Left colon (tissue), 2 donors: ENCODE results near the gene CYP2A13. TPM values are rescaled to one million over a fixed set of nuclear protein-coding genes. Genes with fewer than 3 reads are reported as not detected.
A peak's percentile ranks its signal among the peaks of the same experiment; 100 is the strongest.
"Not testable (repeated sequence)": the region's sequence is repeated elsewhere in the genome, so short reads cannot be mapped to it uniquely, and the experiment has no call there.

ENCODE experiments used
- ATAC-seq: fragments of 200-7000 bp; cut with Tn5 transposase; one replicate; pipeline ENCODE4 v1.9.1; 2020; ENCODE audit warnings: mild to moderate bottlenecking, moderate library complexity
- DNase-seq, 2 donors: peaks; one replicate each; pipeline ENCODE4 v3.0.0-alpha.2; 2020
- intact Hi-C, 2 donors: fragments of 100-400 bp; cut with DNase I in 1 of 2; cut with micrococcal nuclease in 1 of 2; formaldehyde crosslinking; loops; one replicate each; pipeline versions ENCODE4 v1.11.2 to v1.14.0; 2022; cut with DNase I, micrococcal nuclease
- long read RNA-seq: library from polyadenylated mRNA; unstranded; transcript quantifications from one replicate; pipeline ENCODE4 v2.0.0, GENCODE V29; 2021
- total RNA-seq, 2 donors: library from RNA; stranded (reverse); fragmentation: NEBNext Ultra II Directional; extraction: Animal tissue kit (Norgen Biotek cat#: 25700); gene quantifications; one replicate each; pipeline ENCODE4 v1.2.1, GENCODE V29; 2021
- donor health status: DM: no; HTN: no; CAD: no.
- donor health status: DM: yes; HTN: yes; CAD: no.

The CYP2A13 gene, protein sequence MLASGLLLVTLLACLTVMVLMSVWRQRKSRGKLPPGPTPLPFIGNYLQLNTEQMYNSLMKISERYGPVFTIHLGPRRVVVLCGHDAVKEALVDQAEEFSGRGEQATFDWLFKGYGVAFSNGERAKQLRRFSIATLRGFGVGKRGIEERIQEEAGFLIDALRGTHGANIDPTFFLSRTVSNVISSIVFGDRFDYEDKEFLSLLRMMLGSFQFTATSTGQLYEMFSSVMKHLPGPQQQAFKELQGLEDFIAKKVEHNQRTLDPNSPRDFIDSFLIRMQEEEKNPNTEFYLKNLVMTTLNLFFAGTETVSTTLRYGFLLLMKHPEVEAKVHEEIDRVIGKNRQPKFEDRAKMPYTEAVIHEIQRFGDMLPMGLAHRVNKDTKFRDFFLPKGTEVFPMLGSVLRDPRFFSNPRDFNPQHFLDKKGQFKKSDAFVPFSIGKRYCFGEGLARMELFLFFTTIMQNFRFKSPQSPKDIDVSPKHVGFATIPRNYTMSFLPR
- total RNA-seq, result not detected
- long read RNA-seq, result 0 reads

DNA sequence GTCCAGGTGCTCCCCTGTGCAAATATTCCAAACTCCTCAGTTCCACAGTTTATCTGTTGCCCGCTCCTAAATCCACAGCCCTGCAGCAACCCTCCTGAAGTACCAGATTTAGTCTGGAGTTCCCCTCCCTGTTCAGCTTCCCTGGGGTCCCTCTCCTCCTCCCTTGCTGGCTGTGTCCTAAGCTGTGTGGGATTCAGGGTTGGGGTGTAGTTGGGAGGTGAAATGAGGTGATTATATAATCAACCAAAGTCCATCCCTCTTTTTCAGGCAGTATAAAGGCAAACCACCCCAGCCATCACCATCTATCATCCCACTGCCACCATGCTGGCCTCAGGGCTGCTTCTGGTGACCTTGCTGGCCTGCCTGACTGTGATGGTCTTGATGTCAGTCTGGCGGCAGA is at the start of gene CYP2A13:
TSS of gene CYP2A13 (plus strand) at position 301 of the 400 bp plus-strand sequence. CDS start at position 322, 21 bp downstream.
- intact Hi-C loops, result no loop called here
- DNase-seq, result no peak
- ATAC-seq, result no peak

- no peak for ATAC-seq
- DNase-seq, result no peak
- intact Hi-C loops, result no loop called here
Measured at GRCh38 chr19:41039806-41040205, 48.4 kb upstream of the CYP2A13 start.

- ATAC-seq, result peak; percentile 51
- DNase-seq, intact Hi-C loops: not testable (repeated sequence)
Measured at GRCh38 chr19:41045095-41045494, 43.2 kb upstream of the CYP2A13 start.

GRCh38 chr19:41050426-41050825 is 37.8 kb upstream of the CYP2A13 start:
- intact Hi-C loops, result no loop called here

DNA sequence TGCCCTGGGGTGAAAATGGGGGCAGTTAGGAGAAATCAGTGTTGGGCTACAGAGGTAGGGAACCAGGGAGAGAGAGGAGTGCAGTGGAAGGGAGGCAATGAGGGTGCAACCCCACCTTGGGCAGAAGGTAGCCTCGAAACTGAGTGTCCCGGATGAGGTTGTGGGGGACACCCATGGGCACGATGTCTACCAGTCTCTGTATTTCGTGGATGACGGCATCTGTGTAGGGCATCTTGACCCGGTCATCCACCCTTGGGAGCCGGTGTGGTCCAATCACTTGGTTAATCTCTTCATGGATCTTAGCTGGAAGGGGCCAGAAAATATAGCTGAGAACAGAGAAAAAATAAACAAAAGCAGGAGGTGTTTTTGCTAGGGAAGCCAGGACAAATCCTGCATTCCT is 36.1 kb upstream of the CYP2A13 start:
- intact Hi-C loops, result not testable (repeated sequence)

More at GRCh38 chr19:41050426-41050825, 37.8 kb upstream of the CYP2A13 start:
- DNase-seq (no peak), ATAC-seq (no peak)

DNA sequence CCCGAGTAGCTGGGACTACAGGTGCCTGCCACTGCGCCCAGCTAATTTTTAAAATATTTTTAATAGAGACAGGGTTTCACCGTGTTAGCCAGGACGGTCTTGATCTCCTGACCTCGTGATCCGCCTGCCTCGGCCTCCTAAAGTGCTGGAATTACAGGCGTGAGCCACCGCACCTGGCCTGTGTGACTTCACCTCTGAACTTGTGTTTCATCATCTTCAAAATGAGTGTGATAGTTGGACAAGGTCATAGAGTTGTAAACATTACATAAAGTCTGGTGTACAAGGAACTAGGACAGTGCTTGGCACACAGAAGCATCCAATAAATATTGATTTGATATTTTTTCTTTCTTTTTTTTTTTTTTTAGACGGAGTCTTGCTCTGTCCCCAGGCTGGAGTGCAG is 34.9 kb upstream of the CYP2A13 start:
- peak; percentile 67 for ATAC-seq
- DNase-seq, intact Hi-C loops: not testable (repeated sequence)

More for the DNA sequence above, 36.1 kb upstream of the CYP2A13 start:
- ATAC-seq, DNase-seq: not testable (repeated sequence)

DNA sequence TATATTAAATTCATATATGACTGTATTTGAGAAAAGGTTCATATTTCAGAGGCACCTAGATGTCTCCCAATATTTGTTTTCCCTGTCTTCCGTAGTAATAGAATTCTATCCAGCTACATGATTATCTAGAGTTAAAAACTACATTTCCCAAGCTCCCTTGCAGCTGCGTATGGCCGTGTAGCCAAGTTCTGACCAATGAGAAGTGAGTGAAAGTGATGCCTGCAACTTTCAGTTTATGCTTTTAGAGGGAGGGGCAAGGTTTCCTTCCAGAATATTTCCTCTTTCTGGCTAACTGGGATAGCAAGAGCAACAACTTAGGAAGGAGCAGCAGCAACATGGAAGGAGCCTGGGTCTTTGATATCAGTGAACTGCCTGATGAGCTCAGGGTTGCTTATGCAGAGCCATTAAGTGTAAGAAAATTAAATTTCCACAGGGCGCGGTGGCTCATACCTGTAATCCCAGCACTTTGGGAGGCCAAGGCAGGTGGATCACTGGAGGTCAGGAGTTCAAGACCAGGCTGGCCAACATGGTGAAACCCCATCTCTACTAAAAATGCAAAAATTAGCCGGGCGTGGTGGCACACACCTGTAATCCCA is 23.2 kb upstream of the CYP2A13 start:
- no peak for DNase-seq
- intact Hi-C loops, result no loop called here

DNA sequence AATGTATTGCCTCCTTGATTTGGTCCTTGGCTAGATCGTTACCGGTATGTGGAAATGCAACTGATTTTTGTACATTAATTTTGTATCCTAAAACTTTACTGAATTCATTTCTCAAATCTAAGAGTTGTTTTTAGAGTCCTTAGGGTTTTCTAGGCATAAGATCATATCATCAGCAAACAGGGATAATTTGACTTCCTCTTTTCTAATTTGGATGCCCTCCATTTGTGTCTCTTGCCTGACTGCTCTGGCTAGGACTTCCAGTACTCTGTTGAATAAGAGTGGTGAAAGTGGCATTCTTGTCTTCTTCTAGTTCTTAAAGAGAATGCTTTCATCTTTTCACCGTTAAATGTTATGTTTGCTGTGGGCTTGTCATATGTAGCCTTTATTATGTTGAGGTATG is 12.0 kb upstream of the CYP2A13 start:
- no peak for DNase-seq
- no peak for ATAC-seq

More for the DNA sequence above, 23.2 kb upstream of the CYP2A13 start:
- ATAC-seq, result peak; percentile 35

DNA sequence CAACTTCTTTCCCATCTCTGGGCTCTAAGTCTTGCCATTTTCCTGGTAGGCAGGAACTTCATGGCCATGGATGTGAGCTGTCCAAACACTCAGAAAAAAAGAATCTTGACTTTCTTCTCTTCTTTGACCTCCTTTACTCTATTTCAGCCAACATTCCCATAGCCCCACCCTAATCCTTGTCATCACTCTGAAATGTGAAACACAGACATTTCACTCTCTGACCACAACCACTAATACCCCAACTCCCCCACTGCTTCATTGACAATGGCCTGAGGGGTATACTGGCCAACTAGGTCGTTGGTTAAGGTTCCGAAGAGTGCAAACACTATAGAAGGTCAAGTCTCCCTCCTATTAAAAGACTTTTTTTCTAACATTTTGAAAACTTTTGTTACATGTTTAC is 4.7 kb upstream of the CYP2A13 start:
- DNase-seq (no peak), ATAC-seq (no peak)
- intact Hi-C loops, result no loop called here

More for the DNA sequence above, 12.0 kb upstream of the CYP2A13 start:
- intact Hi-C loops, result no loop called here

DNA sequence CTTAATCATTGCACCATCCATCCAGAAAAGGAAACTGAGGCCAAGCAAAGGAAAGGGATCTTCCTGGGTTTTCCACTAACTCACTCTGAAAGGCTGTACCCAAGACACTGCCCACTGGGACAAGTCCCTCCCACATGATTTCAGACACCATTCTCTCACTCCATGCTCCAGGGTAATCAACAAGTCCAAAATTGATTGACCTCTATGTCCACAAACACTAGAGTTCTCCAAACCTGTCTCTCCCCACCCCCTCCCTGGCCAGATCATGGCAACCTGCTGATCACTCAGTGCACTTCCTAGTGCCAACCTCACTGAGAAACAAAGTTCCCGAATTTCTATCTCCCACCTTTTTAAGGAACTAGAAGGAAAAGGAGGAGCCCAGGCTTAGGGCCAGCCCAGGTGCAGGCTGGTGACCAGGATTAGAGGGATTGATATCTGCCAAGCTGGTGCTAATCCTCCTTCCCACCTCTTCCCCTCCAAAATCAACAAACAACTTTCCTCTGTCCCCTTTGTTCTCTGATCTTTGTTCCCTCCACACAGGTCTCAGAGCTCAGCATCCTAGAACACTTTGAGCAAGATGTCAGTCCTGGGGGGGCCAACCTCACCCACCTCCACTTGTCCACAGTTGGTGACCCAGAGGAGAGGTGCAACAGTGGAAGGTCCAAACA is 2.4 kb upstream of the CYP2A13 start:
- DNase-seq, result no peak
- ATAC-seq, result no peak
- intact Hi-C loops, result no loop called here

DNA sequence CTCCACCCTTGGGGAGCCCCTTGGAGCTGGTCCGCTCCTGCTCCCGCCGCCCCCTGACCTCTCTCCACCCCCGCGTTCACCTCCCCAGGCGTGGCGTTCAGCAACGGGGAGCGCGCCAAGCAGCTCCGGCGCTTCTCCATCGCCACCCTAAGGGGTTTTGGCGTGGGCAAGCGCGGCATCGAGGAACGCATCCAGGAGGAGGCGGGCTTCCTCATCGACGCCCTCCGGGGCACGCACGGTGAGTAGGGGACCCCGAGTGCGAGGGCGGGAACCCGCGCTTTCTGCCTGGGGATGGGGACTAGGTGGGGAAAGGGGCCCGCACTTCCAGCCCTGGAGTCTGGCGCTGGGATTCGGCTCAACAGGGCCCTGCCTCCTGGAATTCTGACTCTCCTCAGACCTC is 1.7 kb downstream of the CYP2A13 start:
- intact Hi-C loops, result no loop called here
- DNase-seq, result no peak
- no peak for ATAC-seq

DNA sequence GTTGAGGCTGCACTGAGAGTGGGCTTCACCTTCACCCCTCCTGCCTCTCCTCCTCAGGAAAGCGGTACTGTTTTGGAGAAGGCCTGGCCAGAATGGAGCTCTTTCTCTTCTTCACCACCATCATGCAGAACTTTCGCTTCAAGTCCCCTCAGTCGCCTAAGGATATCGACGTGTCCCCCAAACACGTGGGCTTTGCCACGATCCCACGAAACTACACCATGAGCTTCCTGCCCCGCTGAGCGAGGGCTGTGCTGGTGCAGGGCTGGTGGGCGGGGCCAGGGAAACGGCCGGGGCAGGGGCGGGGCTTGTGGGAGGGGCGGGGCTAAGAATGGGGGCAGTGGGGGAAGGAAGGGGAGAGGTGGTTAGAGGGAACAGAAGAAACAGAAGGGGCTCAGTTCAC is 7.5 kb downstream of the CYP2A13 start:
- no peak for DNase-seq
- intact Hi-C loops, result no loop called here
- ATAC-seq, result no peak

DNA sequence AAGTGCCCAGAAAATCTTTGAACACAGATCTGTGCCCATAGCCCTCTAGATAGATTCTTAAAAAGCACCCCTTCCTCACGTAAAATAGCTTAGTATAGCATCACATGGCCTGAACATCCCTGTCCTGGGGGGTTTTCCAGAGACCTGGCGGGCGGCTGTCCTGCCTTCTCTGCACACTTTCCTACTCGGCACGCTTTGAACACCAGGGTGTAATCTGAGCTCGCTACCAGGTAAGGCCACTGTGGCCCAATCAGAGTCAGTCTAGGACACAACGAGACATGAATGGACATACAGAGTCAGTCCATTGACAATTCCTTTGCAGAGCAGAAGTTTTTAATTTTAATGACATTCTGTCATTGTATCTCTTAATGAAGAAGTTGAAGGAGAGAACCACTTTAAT is 8.1 kb downstream of the CYP2A13 start:
- no peak for DNase-seq
- intact Hi-C loops, result no loop called here
- no peak for ATAC-seq

- ATAC-seq (no peak), DNase-seq (no peak)
- intact Hi-C loops, result no loop called here
Measured at GRCh38 chr19:41097302-41097701, 9.1 kb downstream of the CYP2A13 start.

DNA sequence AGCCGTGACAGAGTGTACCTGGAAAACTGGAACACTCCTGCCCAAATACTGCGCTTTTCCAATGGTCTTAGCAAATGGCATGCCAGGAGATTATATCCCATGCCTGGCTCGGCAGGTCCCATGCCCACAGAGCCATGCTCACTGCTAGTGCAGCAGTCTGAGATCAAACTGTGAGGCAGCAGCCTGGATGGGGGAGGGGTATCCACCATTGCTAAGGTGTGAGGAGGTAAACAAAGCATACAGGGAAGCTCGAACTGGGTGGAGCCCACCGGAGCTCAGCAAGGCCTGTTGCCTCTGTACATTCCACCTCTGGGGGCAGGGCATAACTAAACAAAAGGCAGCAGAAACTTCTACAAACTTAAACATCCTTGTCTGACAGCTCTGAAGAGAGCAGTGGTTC is 10.5 kb downstream of the CYP2A13 start:
- ATAC-seq, result no peak
- intact Hi-C loops, result no loop called here
- DNase-seq, result no peak

- intact Hi-C loops, DNase-seq, ATAC-seq: not testable (repeated sequence)
Measured at GRCh38 chr19:41102210-41102609, 14.0 kb downstream of the CYP2A13 start.

GRCh38 chr19:41106177-41106576 is 17.9 kb downstream of the CYP2A13 start:
- intact Hi-C loops, result no loop called here
- no peak for ATAC-seq
- DNase-seq, result no peak

GRCh38 chr19:41111296-41111695 is 23.0 kb downstream of the CYP2A13 start:
- DNase-seq (no peak), ATAC-seq (no peak)
- intact Hi-C loops, result no loop called here

- intact Hi-C loops, result no loop called here
- no peak for ATAC-seq
- DNase-seq, result no peak
Measured at GRCh38 chr19:41111750-41112295, 23.6 kb downstream of the CYP2A13 start.
